GM19467 (cell line): ENCODE results near the gene TMIGD2.

Experiments
- ATAC-seq: cut with Tn5 transposase; IDR thresholded peaks from one replicate; pipeline ENCODE4 v1.9.1; 2021; ENCODE audit warnings: mild to moderate bottlenecking, moderate library complexity; ENCODE audit not compliant: unreplicated experiment

Gene TMIGD2

GRCh38 chr19:4327252-4327876 lies 25.2 kb upstream of the TMIGD2 start:
- ATAC-seq: no peak

- no peak for ATAC-seq
Measured at GRCh38 chr19:4326837-4327251, 24.7 kb upstream of the TMIGD2 start.

DNA sequence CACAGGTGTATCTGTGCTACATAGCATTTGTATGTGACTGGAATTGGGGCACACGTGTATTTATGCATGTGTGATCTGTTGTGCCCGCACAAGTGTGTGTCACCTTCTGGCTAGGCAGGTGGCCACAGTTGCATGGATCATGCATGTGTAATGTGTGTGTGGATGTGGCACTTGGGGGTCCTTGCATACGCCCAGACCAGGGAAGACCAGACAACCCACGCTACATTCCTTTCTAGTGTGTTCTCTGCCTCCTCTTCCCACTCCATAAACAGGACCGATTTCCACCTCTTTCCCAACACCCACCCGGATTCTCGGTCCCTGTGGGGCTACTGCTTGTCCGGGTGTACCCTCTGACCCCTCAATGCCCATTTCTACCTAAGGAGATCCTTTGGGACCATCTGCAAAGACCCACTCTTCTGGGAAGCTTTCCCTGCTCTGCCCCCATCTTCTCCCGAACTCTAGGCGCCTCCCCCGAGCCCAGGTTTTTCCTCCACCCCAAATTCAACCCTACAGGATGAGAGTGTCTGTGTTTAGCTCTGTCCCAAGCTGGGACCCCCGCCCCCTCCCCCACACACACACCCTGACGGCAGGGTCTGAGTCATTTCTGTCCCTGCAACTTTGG lies 24.1 kb upstream of the TMIGD2 start:
- no peak for ATAC-seq

GRCh38 chr19:4324228-4324627 lies 22.0 kb upstream of the TMIGD2 start:
- no peak for ATAC-seq

DNA sequence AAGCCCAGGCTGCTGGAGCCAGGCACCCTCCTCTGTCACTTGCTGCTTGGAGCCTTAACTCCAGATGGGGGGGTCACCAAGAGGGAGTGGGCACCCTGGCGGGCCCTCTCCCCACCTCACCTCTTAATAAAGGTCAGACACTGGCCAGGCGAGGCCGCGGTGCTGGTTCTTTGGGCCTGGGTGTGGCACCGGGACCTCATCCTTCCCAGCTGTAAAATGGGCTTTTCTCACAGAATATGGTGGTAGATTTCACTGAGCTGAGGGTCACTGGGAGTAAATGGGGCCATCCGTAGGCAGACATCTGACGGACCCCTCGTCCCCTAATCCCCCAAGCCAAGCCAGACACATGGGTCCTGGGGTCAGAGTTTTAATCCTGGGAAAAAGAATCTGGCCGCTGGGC lies 21.5 kb upstream of the TMIGD2 start:
- no peak for ATAC-seq

DNA sequence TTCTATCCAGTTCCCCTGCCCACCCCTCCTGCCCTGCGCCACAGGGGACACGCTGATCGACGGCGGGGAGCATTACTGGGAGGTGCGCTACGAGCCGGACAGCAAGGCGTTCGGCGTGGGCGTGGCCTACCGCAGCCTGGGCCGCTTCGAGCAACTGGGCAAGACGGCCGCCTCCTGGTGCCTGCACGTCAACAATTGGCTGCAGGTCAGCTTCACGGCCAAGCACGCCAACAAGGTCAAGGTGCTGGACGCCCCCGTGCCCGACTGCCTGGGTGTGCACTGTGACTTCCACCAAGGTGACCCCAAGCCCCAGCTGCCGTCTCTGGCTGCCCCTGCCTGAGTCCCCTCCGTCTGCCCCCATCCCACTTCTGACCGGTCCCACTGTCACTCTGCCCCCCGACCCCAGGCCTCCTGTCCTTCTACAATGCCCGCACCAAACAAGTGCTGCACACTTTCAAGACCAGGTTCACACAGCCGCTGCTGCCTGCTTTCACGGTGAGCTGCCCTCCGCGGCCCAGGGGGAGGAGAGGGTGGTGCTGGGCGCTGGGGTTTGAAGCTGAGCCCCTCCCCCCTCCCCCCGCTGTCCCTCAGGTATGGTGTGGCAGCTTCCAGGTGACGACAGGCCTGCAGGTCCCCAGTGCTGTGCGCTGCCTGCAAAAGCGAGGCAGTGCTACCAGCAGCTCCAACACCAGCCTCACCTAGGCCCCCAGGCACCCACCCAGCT lies 20.9 kb upstream of the TMIGD2 start:
- ATAC-seq: no peak

DNA sequence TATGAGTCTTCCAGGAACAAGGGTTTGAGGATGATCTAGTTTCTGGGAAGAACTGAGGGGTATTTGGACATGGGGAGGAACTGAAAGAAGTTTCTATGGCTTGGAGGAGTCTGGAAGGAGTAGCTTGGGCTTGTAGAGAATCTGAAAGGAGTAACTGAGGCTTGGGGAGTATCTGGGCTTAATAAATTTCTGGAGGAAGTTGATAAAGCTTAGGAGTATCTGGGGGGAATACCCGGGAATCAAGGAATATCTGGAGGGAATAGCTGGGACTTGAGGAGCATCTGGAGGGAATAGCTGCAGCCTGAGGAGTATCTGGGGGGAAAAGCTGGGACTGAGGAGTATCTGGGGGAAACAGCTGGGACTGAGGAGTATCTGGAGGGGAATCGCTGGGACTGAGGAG lies 18.2 kb upstream of the TMIGD2 start:
- no peak for ATAC-seq

DNA sequence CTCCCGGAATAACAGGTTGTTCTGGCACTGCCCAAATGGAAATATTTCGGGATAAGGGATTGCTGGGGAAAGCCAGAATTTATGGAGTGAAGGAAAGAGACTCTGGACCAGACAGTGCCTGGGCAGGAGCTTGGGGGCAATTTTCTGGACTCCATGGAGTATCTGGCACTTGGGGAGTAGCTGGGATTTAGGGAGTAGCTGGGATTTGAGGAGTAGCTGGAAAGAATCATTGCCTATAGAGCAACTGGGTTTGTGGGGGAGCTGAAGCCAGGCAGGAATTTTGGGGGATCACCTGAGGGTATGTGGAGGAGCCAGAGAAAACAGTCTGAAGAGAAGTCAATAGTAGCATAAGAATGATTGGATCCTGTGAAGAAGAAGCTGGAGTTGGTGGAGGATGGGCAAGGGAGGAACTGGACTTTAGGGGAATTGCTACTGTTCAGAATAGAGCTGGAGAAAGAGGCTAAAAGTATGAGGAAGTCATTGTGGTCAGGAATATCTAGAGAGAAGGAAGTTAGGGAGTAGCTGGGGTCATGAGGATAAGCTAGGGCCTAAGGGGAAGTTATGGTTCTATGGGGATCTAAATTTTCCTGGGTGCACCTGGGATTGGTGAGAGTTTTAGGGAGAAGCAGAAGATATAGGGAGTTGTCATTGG lies 17.0 kb upstream of the TMIGD2 start:
- ATAC-seq: no peak

- ATAC-seq: no peak
Measured at GRCh38 chr19:4318460-4318859, 16.3 kb upstream of the TMIGD2 start.

GRCh38 chr19:4316956-4317355 lies 14.8 kb upstream of the TMIGD2 start:
- no peak for ATAC-seq

DNA sequence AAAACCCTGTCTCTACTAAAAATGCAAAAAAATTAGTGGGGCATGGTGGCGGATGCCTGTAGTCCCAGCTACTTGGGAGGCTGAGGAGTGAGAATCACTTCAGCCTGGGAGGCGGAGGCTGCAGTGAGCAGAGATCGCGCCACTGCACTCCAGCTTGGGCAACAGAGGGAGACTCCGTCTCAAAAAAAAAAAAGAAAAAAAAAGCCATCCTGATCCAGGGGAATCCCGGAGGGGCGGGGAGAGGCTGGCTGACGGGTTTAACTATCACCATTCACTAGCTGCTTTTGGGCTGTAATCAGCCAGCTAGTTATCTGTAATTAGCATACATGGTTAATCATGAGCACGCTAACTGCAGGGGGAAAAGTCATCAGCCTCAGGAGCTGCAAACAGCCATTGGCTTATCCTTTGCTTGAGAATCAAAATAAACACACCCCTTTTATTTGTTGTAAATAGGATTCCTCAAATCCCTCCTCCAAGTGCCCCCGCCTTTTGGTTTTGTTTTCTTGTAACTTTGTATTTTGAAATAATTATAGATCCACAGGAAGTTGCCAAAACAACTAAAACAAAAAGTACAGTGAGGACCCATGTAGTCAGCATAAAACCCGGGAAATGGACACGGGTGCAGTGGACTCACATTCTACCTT lies 11.8 kb upstream of the TMIGD2 start:
- no peak for ATAC-seq

GRCh38 chr19:4310247-4311121 lies 8.3 kb upstream of the TMIGD2 start:
- no peak for ATAC-seq

DNA sequence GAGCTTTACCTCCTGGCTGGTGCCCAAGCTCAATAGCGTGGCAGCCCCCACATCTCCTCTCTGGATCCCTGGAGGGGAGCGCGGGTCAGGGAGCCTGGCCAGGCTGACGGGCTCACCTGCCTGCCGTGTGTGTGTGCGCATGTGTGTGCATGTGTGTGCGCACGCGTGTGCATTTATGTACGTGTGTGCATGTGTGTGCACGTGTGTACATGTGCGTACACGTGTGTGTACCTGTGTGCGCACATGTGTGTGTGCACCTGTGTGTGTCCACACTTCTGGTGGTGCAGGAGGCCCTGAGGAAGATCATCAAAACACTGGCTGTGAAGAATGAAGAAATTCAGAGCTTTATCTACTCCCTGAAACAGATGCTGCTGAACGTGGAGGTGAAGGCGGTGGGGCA lies 3.5 kb upstream of the TMIGD2 start:
- no peak for ATAC-seq

- ATAC-seq: no peak
Measured at GRCh38 chr19:4305257-4305612, 3.0 kb upstream of the TMIGD2 start.

GRCh38 chr19:4304538-4305256 lies 2.5 kb upstream of the TMIGD2 start, which contains the start of gene FSD1:
TSS of gene FSD1 (plus strand) at chr19:4304598. CDS start at chr19:4304747, 149 bp downstream.
- ATAC-seq: no peak

DNA sequence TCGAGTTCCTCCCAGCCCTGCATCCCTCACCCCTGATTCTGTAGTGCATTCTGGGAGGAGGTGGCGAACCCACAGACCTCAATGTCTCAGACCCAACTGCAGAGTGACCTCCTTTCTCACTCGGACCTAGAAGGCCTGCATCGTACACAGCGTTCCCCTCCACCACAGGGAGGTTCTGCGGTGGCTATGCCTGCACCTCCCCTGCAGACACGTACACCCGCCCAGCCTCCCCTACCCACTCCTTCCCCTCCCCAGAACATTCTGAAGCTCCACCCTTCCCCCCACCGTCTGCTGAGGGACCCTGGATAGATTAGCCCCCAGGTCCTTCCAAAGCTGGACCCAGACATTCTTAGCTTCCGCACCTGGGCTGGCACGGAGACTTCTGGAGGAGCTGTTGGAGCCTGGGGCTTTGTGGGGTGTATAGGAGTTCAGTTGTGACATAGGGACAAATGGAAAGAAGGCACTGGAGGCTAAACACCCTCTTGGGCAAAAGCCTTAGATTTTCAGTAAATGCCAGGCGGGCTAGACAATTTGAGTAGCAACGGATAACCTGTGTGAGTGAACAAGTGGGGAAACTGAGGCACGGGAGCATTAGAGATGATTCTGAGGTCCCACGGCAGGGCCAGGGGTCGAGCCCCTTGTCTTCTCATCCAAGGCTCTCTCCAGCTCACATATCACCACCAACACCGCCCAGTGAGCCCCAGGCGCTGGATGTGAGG lies 1.8 kb upstream of the TMIGD2 start:
- ATAC-seq: no peak

DNA sequence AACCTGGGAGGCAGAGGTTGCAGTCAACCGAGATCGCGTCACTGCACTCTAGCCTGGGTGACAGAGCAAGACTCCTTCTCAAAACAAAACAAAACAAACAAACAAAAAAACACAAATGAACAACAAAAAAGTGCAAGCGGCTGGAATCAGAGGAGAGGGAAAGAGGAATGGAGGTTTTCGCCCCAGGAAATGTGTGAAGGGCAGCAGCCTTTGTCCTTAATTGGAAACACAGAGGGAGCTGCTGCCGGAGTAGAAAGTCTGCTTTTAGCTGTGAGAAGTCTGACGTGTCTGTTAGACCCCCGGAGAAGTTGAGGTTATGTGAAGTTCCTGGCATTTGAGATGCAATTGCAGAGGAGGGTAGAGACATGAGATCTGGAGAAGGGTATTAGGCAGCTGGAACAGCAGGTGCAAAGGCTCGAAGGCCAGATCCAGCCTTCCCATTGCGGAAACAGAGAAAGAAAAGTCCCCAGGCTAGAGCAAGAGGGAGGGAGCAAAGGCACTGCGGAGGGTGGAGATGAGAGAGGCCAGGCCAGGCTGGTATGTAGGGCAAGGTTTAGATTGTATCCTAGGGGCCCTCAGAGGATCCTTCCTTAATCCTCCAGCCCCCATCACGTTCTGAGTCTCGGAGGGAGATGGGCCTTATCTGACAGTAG lies 473 bp downstream of the TMIGD2 start:
- ATAC-seq: no peak

- no peak for ATAC-seq
Measured at GRCh38 chr19:4300589-4300988, 1.6 kb downstream of the TMIGD2 start.
